ENCODE results near the gene SNX18.

SNX18 gene

GRCh38 chr5:54514841-54515432, 2.6 kb upstream of the SNX18 start:
- H3K36me3 Mint-ChIP-seq (ENCODE audit: low read depth): peaks cover 4% of the 10 kb centered on the region
- no peak overlapping the region for H3K27ac Mint-ChIP-seq
- H3K27me3 Mint-ChIP-seq: peaks cover 5% of the 10 kb centered on the region
- peaks cover 17% of the 10 kb centered on the region for H3K4me1 Mint-ChIP-seq (ENCODE audit: low read depth)
- H3K4me3 Mint-ChIP-seq: no peak overlapping the region
- DNase-seq: no peak
- no peaks in the 10 kb centered on the region for H3K9me3 Mint-ChIP-seq

- no peak overlapping the region for H3K27ac Mint-ChIP-seq
- peaks cover 4% of the 10 kb centered on the region for H3K36me3 Mint-ChIP-seq (ENCODE audit: low read depth)
- no peaks in the 10 kb centered on the region for H3K9me3 Mint-ChIP-seq
- peaks cover 1% of the 10 kb centered on the region for H3K27me3 Mint-ChIP-seq
- DNase-seq: no peak
- H3K4me1 Mint-ChIP-seq (ENCODE audit: low read depth): peaks cover 24% of the 10 kb centered on the region
- no peak overlapping the region for H3K4me3 Mint-ChIP-seq
Measured at GRCh38 chr5:54515634-54516033, 1.9 kb upstream of the SNX18 start.

DNA sequence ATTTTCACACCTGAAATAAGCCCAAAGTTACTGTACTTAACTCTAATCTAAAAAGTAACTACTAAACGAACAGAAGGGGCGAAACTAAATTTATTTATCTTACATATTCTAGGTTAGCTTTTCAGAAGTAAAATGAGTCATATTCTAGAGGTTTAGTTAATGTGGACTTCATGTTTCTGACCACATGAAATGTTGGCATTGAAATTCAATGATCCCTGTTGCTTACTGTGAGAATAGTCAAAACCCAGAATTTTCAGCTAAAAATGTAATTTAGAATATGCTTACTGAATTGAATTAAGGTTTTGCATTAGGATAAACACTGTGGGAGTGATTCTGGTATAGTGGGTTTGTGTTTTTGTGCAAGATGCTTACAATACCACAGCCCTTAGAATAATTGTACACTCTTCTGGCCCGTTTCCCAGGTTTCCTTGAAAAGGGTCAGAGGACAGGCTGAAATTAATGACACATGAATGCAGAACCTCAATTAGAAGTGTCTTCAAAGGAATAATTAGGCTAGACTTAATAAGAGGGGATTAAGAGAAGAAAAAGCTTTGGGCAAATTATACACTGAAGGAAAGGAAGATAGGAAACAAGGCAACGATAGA, 1.4 kb upstream of the SNX18 start:
- Mint-ChIP-seq H3K4me1 (ENCODE audit: low read depth) (peaks cover 29% of the 10 kb centered on the region), H3K9me3 (no peaks in the 10 kb centered on the region), H3K4me3 (no peak overlapping the region), H3K27me3 (no peaks in the 10 kb centered on the region), H3K27ac (no peak overlapping the region), H3K36me3 (ENCODE audit: low read depth) (peaks cover 4% of the 10 kb centered on the region)
- no peak for DNase-seq

DNA sequence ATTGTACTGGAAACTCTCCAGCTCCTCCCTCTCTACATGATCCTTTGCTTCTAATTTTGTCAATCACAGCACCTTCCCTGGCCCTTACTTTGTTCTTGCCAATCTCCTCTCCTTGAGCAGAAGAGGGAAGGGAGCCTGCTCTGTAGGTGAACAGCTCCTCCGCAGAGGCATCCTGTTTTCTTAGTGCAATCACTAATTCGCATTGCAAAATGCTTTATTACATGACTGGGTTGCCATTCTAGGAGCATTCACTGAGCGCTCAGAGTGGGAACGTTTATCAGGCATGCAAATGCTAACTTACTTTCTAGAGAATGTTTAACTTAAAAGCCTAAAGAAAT, 416 bp upstream of the SNX18 start:
- H3K36me3 Mint-ChIP-seq (ENCODE audit: low read depth): peaks cover 4% of the 10 kb centered on the region
- no peak for DNase-seq

DNA sequence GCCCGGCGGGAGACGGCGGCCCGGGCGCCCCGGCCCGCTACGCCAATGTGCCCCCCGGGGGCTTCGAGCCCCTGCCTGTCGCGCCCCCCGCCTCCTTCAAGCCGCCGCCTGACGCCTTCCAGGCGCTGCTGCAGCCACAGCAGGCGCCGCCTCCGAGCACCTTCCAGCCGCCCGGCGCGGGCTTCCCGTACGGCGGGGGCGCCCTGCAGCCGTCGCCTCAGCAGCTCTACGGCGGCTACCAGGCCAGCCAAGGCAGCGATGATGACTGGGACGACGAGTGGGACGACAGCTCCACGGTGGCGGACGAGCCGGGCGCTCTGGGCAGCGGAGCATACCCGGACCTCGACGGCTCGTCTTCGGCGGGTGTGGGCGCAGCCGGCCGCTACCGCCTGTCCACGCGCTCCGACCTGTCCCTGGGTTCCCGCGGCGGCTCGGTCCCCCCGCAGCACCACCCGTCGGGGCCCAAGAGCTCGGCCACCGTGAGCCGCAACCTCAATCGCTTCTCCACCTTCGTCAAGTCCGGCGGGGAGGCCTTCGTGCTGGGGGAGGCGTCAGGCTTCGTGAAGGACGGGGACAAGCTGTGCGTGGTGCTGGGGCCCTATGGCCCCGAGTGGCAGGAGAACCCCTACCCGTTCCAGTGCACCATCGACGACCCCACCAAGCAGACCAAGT, 723 bp downstream of the SNX18 start:
- DNase-seq: peak; percentile 77
- H3K36me3 Mint-ChIP-seq (ENCODE audit: low read depth): peaks cover 4% of the 10 kb centered on the region
- H3K4me3 Mint-ChIP-seq: peak overlapping the region; percentile 75
- H3K9me3 Mint-ChIP-seq: no peaks in the 10 kb centered on the region
- H3K27ac Mint-ChIP-seq: peak overlapping the region; percentile 47
- no peaks in the 10 kb centered on the region for H3K27me3 Mint-ChIP-seq
- peaks cover 49% of the 10 kb centered on the region for H3K4me1 Mint-ChIP-seq (ENCODE audit: low read depth)

More for the DNA sequence above, 416 bp upstream of the SNX18 start:
- peaks cover 38% of the 10 kb centered on the region for H3K4me1 Mint-ChIP-seq (ENCODE audit: low read depth)
- no peaks in the 10 kb centered on the region for H3K9me3 Mint-ChIP-seq
- no peaks in the 10 kb centered on the region for H3K27me3 Mint-ChIP-seq
- H3K27ac Mint-ChIP-seq: no peak overlapping the region
- H3K4me3 Mint-ChIP-seq: peak overlapping the region; percentile 59

GRCh38 chr5:54518818-54519508, 1.4 kb downstream of the SNX18 start:
- H3K27me3 Mint-ChIP-seq: no peaks in the 10 kb centered on the region
- no peaks in the 10 kb centered on the region for H3K9me3 Mint-ChIP-seq
- no peak for DNase-seq
- peaks cover 56% of the 10 kb centered on the region for H3K4me1 Mint-ChIP-seq (ENCODE audit: low read depth)
- H3K4me3 Mint-ChIP-seq: peak overlapping the region; percentile 75
- H3K27ac Mint-ChIP-seq: peak overlapping the region; percentile 47
- H3K36me3 Mint-ChIP-seq (ENCODE audit: low read depth): peaks cover 4% of the 10 kb centered on the region

GRCh38 chr5:54519509-54519876, 1.9 kb downstream of the SNX18 start:
- Mint-ChIP-seq H3K27ac (peak overlapping the region; percentile 6), H3K9me3 (no peaks in the 10 kb centered on the region), H3K36me3 (ENCODE audit: low read depth) (peaks cover 4% of the 10 kb centered on the region), H3K4me3 (peak overlapping the region; percentile 75), H3K27me3 (no peaks in the 10 kb centered on the region), H3K4me1 (ENCODE audit: low read depth) (peaks cover 61% of the 10 kb centered on the region)
- no peak for DNase-seq

- H3K27me3 Mint-ChIP-seq: no peaks in the 10 kb centered on the region
- no peaks in the 10 kb centered on the region for H3K9me3 Mint-ChIP-seq
- peaks cover 67% of the 10 kb centered on the region for H3K4me1 Mint-ChIP-seq (ENCODE audit: low read depth)
- peak overlapping the region; percentile 8 for H3K27ac Mint-ChIP-seq
- H3K36me3 Mint-ChIP-seq (ENCODE audit: low read depth): peaks cover 4% of the 10 kb centered on the region
- H3K4me3 Mint-ChIP-seq: peak overlapping the region; percentile 75
- DNase-seq: no peak
Measured at GRCh38 chr5:54520438-54520846, 2.9 kb downstream of the SNX18 start.

DNA sequence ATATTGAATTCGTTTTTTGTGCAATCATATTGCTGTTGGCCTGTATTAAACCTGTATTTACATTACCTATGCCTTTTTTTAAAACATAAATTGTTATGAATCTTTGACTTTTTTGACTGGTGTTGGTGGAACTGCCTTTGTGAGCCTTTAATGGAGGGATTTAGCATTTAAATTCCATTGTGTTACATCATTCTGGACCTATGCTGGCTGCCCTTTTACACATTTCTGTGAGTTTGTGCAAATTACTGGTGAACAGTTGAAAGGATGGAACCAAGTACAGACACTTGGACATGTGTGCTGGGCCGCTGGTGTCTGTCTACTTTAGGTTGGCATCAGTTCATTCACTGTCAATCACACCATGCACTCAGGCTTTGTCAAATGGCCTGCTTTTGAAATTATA, 3.4 kb downstream of the SNX18 start:
- Mint-ChIP-seq H3K36me3 (ENCODE audit: low read depth) (peaks cover 4% of the 10 kb centered on the region), H3K4me3 (peak overlapping the region; percentile 75), H3K27me3 (no peaks in the 10 kb centered on the region), H3K27ac (peak overlapping the region; percentile 8), H3K9me3 (no peaks in the 10 kb centered on the region), H3K4me1 (ENCODE audit: low read depth) (peaks cover 67% of the 10 kb centered on the region)
- no peak for DNase-seq

DNA sequence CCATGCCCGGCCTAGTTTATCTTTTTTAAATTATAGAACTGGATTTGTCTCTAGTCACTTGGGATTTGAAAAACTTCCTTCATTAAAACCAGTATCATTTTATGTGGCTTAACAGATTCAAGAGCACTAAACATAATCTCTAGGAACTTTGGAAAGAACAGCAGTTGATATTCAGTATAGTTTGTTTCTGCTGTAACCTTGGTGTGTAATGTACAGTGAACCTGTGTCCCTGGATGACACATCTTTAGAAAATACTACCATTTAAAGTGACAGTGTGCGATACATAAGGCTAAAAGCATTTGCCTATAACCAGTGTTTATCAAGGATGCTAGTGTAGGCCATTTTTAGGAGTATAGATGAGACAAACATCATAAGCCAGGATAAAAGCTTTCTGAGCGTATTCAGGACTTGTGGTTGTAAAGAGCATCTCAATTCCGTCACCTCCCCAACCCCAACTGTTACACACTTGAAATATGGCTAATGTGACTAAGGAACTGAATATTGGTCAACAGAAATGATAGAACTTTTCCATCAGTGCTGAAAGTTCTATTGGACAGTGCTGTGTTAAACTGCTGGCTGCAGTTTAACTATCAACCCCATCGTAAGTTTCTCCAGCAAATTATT, 4.4 kb downstream of the SNX18 start:
- Mint-ChIP-seq H3K4me1 (ENCODE audit: low read depth) (peaks cover 67% of the 10 kb centered on the region), H3K9me3 (no peaks in the 10 kb centered on the region), H3K27me3 (no peaks in the 10 kb centered on the region), H3K4me3 (peak overlapping the region; percentile 31), H3K36me3 (ENCODE audit: low read depth) (peaks cover 4% of the 10 kb centered on the region), H3K27ac (no peak overlapping the region)
- DNase-seq: no peak

GRCh38 chr5:54523534-54523933, 6.0 kb downstream of the SNX18 start:
- Mint-ChIP-seq H3K27me3 (no peaks in the 10 kb centered on the region), H3K27ac (no peak overlapping the region), H3K9me3 (no peaks in the 10 kb centered on the region), H3K36me3 (ENCODE audit: low read depth) (peaks cover 4% of the 10 kb centered on the region), H3K4me3 (no peak overlapping the region), H3K4me1 (ENCODE audit: low read depth) (peaks cover 64% of the 10 kb centered on the region)
- no peak for DNase-seq

GRCh38 chr5:54524082-54524481, 6.5 kb downstream of the SNX18 start:
- Mint-ChIP-seq H3K4me1 (ENCODE audit: low read depth) (peaks cover 59% of the 10 kb centered on the region), H3K27ac (no peak overlapping the region)
- no peak for DNase-seq

GRCh38 chr5:54524704-54525103, 7.1 kb downstream of the SNX18 start:
- H3K36me3 Mint-ChIP-seq (ENCODE audit: low read depth): peaks cover under 1% of the 10 kb centered on the region
- no peak for DNase-seq
- no peak overlapping the region for H3K4me3 Mint-ChIP-seq

More at GRCh38 chr5:54524082-54524481, 6.5 kb downstream of the SNX18 start:
- H3K36me3 Mint-ChIP-seq (ENCODE audit: low read depth): peaks cover 4% of the 10 kb centered on the region
- no peaks in the 10 kb centered on the region for H3K27me3 Mint-ChIP-seq
- H3K9me3 Mint-ChIP-seq: no peaks in the 10 kb centered on the region
- no peak overlapping the region for H3K4me3 Mint-ChIP-seq

DNA sequence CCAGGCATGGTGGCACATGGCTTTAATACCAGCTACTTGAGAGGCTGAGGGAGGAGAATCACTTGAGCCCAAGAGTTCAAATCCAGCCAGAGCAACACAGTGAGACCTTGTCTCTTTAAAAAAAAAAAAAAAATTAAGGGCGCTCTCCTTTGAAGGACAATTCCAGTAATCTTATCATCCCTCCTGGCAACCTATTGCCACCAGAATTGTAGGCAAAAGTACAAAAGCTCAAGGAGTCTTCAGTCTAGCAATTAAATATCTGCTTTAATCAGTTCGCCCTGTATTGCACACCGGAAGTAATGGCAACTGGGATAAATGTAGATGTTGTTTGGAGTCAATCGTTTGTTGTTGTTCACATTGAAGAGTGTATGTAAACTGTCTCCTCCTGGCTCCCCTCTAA, 7.7 kb downstream of the SNX18 start:
- Mint-ChIP-seq H3K27ac (no peak overlapping the region), H3K4me1 (ENCODE audit: low read depth) (peaks cover 53% of the 10 kb centered on the region), H3K4me3 (no peak overlapping the region), H3K9me3 (no peaks in the 10 kb centered on the region), H3K36me3 (ENCODE audit: low read depth) (no peaks in the 10 kb centered on the region), H3K27me3 (no peaks in the 10 kb centered on the region)
- no peak for DNase-seq

More at GRCh38 chr5:54524704-54525103, 7.1 kb downstream of the SNX18 start:
- H3K9me3 Mint-ChIP-seq: no peaks in the 10 kb centered on the region
- H3K27ac Mint-ChIP-seq: no peak overlapping the region
- H3K4me1 Mint-ChIP-seq (ENCODE audit: low read depth): peaks cover 54% of the 10 kb centered on the region
- H3K27me3 Mint-ChIP-seq: no peaks in the 10 kb centered on the region
